HepG2 (cell line): ENCODE results near the gene ST14. TPM values are rescaled to one million over a fixed set of nuclear protein-coding genes. Genes with fewer than 3 reads are reported as not detected.
A peak's percentile ranks its signal among the peaks of the same experiment; 100 is the strongest.

Source experiments
- ATAC-seq: fragments of 200-7000 bp; cut with Tn5 transposase; 3 replicates; pipeline ENCODE4 v1.9.1; 2020; ENCODE audit warnings: mild to moderate bottlenecking, moderate library complexity
- BruUV-seq: library from RNA; stranded (reverse); fragments of 400-500 nt; replicated peaks from 2 replicates; lab custom pipeline; 2021; lab: Mats Ljungman, UMichigan
- CTCF ChIA-PET: fragments of 300-600 bp; formaldehyde crosslinking; extraction: SDS; loops from one replicate; lab custom pipeline; 2021; ENCODE audit warnings: low total read pairs, inconsistent platforms, low intra/inter-chr PET ratio; lab: Yijun Ruan, JAX
- POLR2A ChIA-PET: fragments of 350-600 bp; sonication (Branson Sonifier 250); formaldehyde crosslinking; loops from one replicate; lab custom pipeline; 2020; ENCODE audit warnings: antibody characterized with exemption, inconsistent platforms; lab: Yijun Ruan, JAX
- DNase-seq: peaks from one replicate; pipeline ENCODE4 v3.0.0-alpha.2; 2015; ENCODE audit warnings: low spot score
- FAIRE-seq: peaks from 3 replicates; lab custom pipeline; 2011; peaks lifted over from hg19 to GRCh38; lab: Jason Lieb, UNC
- H2AFZ ChIP-seq: one replicate; pipeline ENCODE4 v1.6.1; 2011; ENCODE audit warnings: low read length, inconsistent platforms
- H3K27ac ChIP-seq: fragments of 300-600 bp; 3 replicates; pipeline ENCODE4 v1.8.0; 2011; ENCODE audit warnings: mixed run types, mild to moderate bottlenecking, mixed read lengths, low read length, inconsistent platforms; ENCODE audit not compliant: insufficient read depth; ENCODE audit errors: extremely low read length
- H3K27me3 ChIP-seq, 2 experiments: fragments of 200-600 bp in 1 of 2; 2 replicates in 1 of 2; 3 replicates in 1 of 2; pipeline versions ENCODE4 v1.6.0 to v1.8.0; 2011; ENCODE audit warnings: low read length in 2 of 2, mild to moderate bottlenecking in 2 of 2, moderate library complexity in 2 of 2, inconsistent platforms in 1 of 2; ENCODE audit not compliant: insufficient read depth in 2 of 2, control insufficient read depth in 1 of 2
- H3K36me3 ChIP-seq, 2 experiments: fragments of 200-600 bp in 1 of 2; replicated peaks in 1 of 2; 2 replicates in 1 of 2; 3 replicates in 1 of 2; pipeline versions ENCODE4 v1.5.1 to v1.8.0; 2011; ENCODE audit warnings: low read length in 2 of 2, inconsistent platforms in 1 of 2; ENCODE audit not compliant: insufficient read depth in 2 of 2, control insufficient read depth in 1 of 2
- H3K4me1 ChIP-seq: 2 replicates; pipeline ENCODE4 v1.5.1; 2012; ENCODE audit warnings: low read length, inconsistent platforms; ENCODE audit not compliant: insufficient read depth
- H3K4me2 ChIP-seq: 2 replicates; pipeline ENCODE4 v1.6.0; 2011; ENCODE audit warnings: low read depth, low read length, inconsistent platforms
- H3K4me3 ChIP-seq, 3 experiments: fragments of 200-600 bp in 1 of 3; sonication (generic), shearing (Covaris generic) in 1 of 3; replicated peaks in 1 of 3; 2 replicates each; pipeline ENCODE4 v1.5.1; 2011 to 2016; ENCODE audit warnings: low read length in 3 of 3, inconsistent platforms in 2 of 3, low read depth in 2 of 3, mild to moderate bottlenecking in 2 of 3, control low read depth in 1 of 3, mixed read lengths in 1 of 3; ENCODE audit not compliant: insufficient read depth in 1 of 3
- H3K79me2 ChIP-seq: one replicate; pipeline ENCODE4 v1.6.1; 2011; ENCODE audit warnings: low read length, inconsistent platforms; ENCODE audit not compliant: insufficient read depth
- H3K9ac ChIP-seq: 2 replicates; pipeline ENCODE4 v1.6.0; 2011; ENCODE audit warnings: mild to moderate bottlenecking, low read depth, low read length, inconsistent platforms; ENCODE audit not compliant: insufficient read depth
- H3K9me3 ChIP-seq: 2 replicates; pipeline ENCODE4 v1.5.1; 2012; ENCODE audit warnings: mild to moderate bottlenecking, low read length
- H4K20me1 ChIP-seq: 2 replicates; pipeline ENCODE4 v1.6.0; 2011; ENCODE audit warnings: inconsistent platforms, mild to moderate bottlenecking, low read length, moderate library complexity; ENCODE audit not compliant: insufficient read depth
- ARNT2 ChIP-seq: sonication (generic); formaldehyde crosslinking; IDR thresholded peaks from 2 replicates; pipeline ENCODE4 v1.8.0; 2022; ENCODE audit warnings: mild to moderate bottlenecking, low read depth, missing genetic modification reagents, moderate library complexity
- CEBPB ChIP-seq: IDR thresholded peaks from 2 replicates; pipeline ENCODE4 v1.6.1; 2011; ENCODE audit warnings: low read depth, low read length, improper control_type of control experiment, borderline replicate concordance
- ESRRA ChIP-seq: sonication (generic); formaldehyde crosslinking; IDR thresholded peaks from 2 replicates; pipeline ENCODE4 v1.5.1; 2020; ENCODE audit warnings: mild to moderate bottlenecking, low read depth, missing genetic modification reagents
- HMGA1 ChIP-seq: sonication (generic); formaldehyde crosslinking; conservative IDR thresholded peaks from 2 replicates; pipeline ENCODE4 v1.4.0; 2020; ENCODE audit warnings: missing genetic modification reagents
- KDM5A ChIP-seq: fragments of 200-600 bp; sonication (generic); IDR thresholded peaks from 2 replicates; pipeline ENCODE4 v1.7.0; 2018; ENCODE audit warnings: antibody characterized with exemption, mild to moderate bottlenecking, low read length, borderline replicate concordance
- KLF13 ChIP-seq: sonication (generic); formaldehyde crosslinking; IDR thresholded peaks from 2 replicates; pipeline ENCODE4 v1.4.0; 2020; ENCODE audit warnings: mild to moderate bottlenecking, missing genetic modification reagents
- MAFF ChIP-seq: IDR thresholded peaks from 2 replicates; pipeline ENCODE4 v1.6.1; 2011; ENCODE audit warnings: low read depth, low read length, improper control_type of control experiment
- MAFK ChIP-seq, 2 experiments: IDR thresholded peaks in 1 of 2; conservative IDR thresholded peaks in 1 of 2; 2 replicates each; pipeline ENCODE4 v1.6.1; 2011; ENCODE audit warnings: improper control_type of control experiment in 2 of 2, low read length in 2 of 2
- RFX5 ChIP-seq: IDR thresholded peaks from 2 replicates; pipeline ENCODE4 v1.6.1; 2011; ENCODE audit warnings: low read depth, low read length, improper control_type of control experiment
- SOX13 ChIP-seq, 3 experiments: fragments of 450-650 bp in 1 of 3; sonication (generic) in 1 of 3; formaldehyde crosslinking in 1 of 3; IDR thresholded peaks in 2 of 3; conservative IDR thresholded peaks in 1 of 3; 2 replicates each; pipeline versions ENCODE4 v1.5.0 to v1.6.1; 2016 to 2020; ENCODE audit warnings: antibody characterized with exemption in 1 of 3, mild to moderate bottlenecking in 1 of 3, missing compliant biosample characterization in 1 of 3, missing genetic modification reagents in 1 of 3, moderate library complexity in 1 of 3
- SP5 ChIP-seq: IDR thresholded peaks from 2 replicates; pipeline ENCODE4 v1.6.1; 2016; ENCODE audit warnings: low read depth, borderline replicate concordance
- YY1 ChIP-seq: IDR thresholded peaks from 2 replicates; pipeline ENCODE4 v1.6.1; 2011; ENCODE audit warnings: low read length, low read depth, moderate library complexity, mild to moderate bottlenecking; ENCODE audit not compliant: insufficient read depth, insufficient replicate concordance
- ZNF292 ChIP-seq: sonication (generic); formaldehyde crosslinking; IDR thresholded peaks from 2 replicates; pipeline ENCODE4 v1.8.1; 2022; ENCODE audit warnings: mild to moderate bottlenecking, low read depth, missing genetic modification reagents, borderline replicate concordance
- ZNF30 ChIP-seq: sonication (generic); formaldehyde crosslinking; IDR thresholded peaks from 2 replicates; pipeline ENCODE4 v1.5.0; 2020; ENCODE audit warnings: mild to moderate bottlenecking, missing genetic modification reagents
- ZNF564 ChIP-seq: sonication (generic); formaldehyde crosslinking; IDR thresholded peaks from 2 replicates; pipeline ENCODE4 v1.8.1; 2023; ENCODE audit warnings: mild to moderate bottlenecking, missing genetic modification reagents
- ZNF720 ChIP-seq: sonication (generic); formaldehyde crosslinking; IDR thresholded peaks from 2 replicates; pipeline ENCODE4 v1.4.0; 2020; ENCODE audit warnings: missing genetic modification reagents
- ZNF841 ChIP-seq: sonication (generic); formaldehyde crosslinking; IDR thresholded peaks from 2 replicates; pipeline ENCODE4 v1.8.1; 2023; ENCODE audit warnings: missing genetic modification reagents, borderline replicate concordance
- ZNF850 ChIP-seq: sonication (generic); formaldehyde crosslinking; conservative IDR thresholded peaks from 2 replicates; pipeline ENCODE4 v1.9.0; 2021; ENCODE audit warnings: mild to moderate bottlenecking, missing genetic modification reagents
- WGBS: methylation state at CpG from one replicate; pipeline ENCODE4 v1.1.6; 2017; ENCODE audit warnings: low lambda C conversion rate; 5-methylcytosine and 5-hydroxymethylcytosine counted together
- in situ Hi-C: cut with HindIII; loops from 2 replicates; pipeline ENCODE4 v1.10.0; 2017; ENCODE audit warnings: low pct_unique_long_range_greater_than_20kb; ENCODE audit not compliant: extremely low pct_ligation_motif_present
- intact Hi-C: fragments of 100-400 bp; cut with micrococcal nuclease; formaldehyde crosslinking; loops from one replicate; pipeline ENCODE4 v1.10.0; 2022; ENCODE audit not compliant: unreplicated experiment
- polyA plus RNA-seq, 8 experiments: library from polyadenylated mRNA; depleted of rRNA in 3 of 8; stranded (reverse) in 7 of 8; unstranded in 1 of 8; fragments of >200 nt; fragmentation: Illumina TruSeq in 4 of 8; extraction: Trizol in 4 of 8; gene quantifications; 2 replicates each; pipeline versions ENCODE4 v1.2.1 to v1.2.3, GENCODE V29; 2011 to 2016; ENCODE audit warnings: low read depth in 4 of 8, missing spikeins in 1 of 8, mixed read lengths in 1 of 8; ENCODE audit not compliant: insufficient read depth in 1 of 8
- total RNA-seq, 5 experiments: library from RNA; depleted of rRNA; stranded (reverse); fragments of >200 nt; fragmentation: Illumina TruSeq; extraction: Trizol; gene quantifications; 2 replicates each; pipeline ENCODE4 v1.2.3, GENCODE V29; 2016; ENCODE audit warnings: low read depth in 1 of 5

The ST14 gene
- total and polyA plus RNA-seq, 2 of the 13 experiments (the other 11 are each of a cell fraction or from before 2014, with no cell fraction given), result 0.88 to 1.4 TPM

DNA sequence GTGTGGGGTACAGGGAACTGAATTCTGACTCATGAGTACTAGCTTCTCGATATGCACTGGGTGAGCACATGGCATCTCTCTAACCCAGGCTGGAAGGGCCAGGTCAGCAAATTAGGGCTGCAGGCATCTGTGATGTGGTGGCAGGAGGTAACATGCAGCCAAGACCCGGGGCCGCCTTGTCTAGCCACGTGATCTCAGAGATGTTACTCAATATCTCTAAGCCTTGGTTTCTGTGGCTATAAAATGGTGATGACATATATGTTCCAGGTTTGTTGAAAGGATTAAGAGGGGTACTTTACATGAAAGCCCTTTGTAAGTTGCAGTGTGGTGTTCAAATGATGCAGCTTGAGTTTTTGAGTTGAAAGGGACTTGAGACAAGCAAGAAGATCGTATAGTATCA is 3.2 kb downstream of the ST14 start:
- 45% methylated on average over 3 of the region's 5 CpGs for WGBS
- no peak overlapping the region for H3K4me3 ChIP-seq
- H4K20me1 ChIP-seq, result no peaks in the 10 kb centered on the region
- no peaks in the 10 kb centered on the region for H3K36me3 ChIP-seq
- peaks cover 38% of the 10 kb centered on the region for H3K4me1 ChIP-seq
- no peak for ATAC-seq
- BruUV-seq, result no TSS peak
- in situ Hi-C loops (no loop called here), intact Hi-C loops (no loop called here)
- DNase-seq, result no peak
- no peak overlapping the region for H3K27ac ChIP-seq
- H2AFZ ChIP-seq, result no peak overlapping the region
- 0 out of 2 replicates have a peak overlapping the region, but pooled peaks have one; percentile 7 for H3K4me2 ChIP-seq
- no peaks in the 10 kb centered on the region for H3K9me3 ChIP-seq
- ChIA-PET CTCF (no interaction called here), POLR2A (interaction anchor here (1.6 to 3.4 kb wide), 3 partner anchors 8 to 19 kb away, joined by 7 to 36 read pairs (median 17); no protein-coding TSS in a partner anchor)
- H3K27me3 ChIP-seq, result no peaks in the 10 kb centered on the region; a peak in 2 of 5 replicates
- 0 out of 2 replicates have a peak, but pooled peaks have one; percentile 48 for TF ChIP-seq CEBPB
- peak; percentile 51 to 65 for TF ChIP-seq MAFK (conservative IDR thresholded peaks at IDR 0.05 in 1 of 2, IDR thresholded peaks at IDR 0.05 in 1 of 2; ENCODE audit: low read length in 2 of 2)
- TF ChIP-seq ZNF850, result no peak
- peak; percentile 39; the same call in 1 of the 2 replicates for TF ChIP-seq MAFF
- no peak overlapping the region for H3K9ac ChIP-seq
- H3K79me2 ChIP-seq, result no peaks in the 10 kb centered on the region
- no peak for FAIRE-seq

DNA sequence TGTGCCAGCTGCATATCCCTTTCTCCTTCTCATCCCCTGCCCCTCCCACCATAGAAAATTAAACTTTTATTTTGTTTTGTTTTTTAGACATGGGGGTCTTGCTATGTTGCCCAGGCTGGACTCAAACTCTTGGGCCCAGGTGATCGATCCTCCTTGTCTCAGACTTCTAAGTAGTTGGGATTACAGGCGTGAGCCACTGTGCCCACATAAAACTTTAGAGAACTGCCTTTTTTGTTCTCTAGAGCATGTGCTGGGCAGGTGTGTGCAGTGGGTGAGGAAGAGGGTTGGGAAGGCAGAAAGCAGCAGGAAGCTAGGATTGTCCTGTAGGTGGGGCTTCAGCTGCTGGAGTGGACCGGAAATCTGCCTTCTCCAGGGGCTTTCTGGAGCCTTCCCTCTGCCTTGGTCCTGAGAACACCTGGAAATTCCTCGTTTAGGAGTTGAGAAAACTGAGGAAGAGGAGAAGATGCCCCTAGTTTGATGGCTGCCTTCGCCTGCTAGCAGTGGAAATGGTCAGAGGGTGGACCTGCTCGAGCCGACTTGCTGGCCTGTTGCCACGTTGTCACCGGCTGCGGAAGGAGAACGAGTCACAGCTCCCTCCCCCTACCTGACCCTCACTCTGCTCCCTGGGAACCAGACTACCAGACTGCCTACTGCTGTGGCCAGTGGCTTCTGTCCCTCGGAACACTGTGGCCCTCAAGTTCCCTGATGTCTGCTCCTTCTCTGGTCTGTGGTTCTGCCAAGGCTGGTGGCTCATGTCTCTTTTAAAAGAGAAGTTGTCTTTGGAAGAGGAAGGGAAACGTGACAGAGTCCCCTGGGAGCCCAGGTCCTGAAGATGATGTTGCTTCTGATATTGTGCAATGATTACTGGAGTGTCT is 4.0 kb downstream of the ST14 start:
- peak; percentile 55 for DNase-seq
- Histone ChIP-seq H3K79me2 (no peaks in the 10 kb centered on the region), H3K4me1 (peaks cover 44% of the 10 kb centered on the region), H3K27me3 (no peaks in the 10 kb centered on the region; a peak in 1 of 5 replicates), H4K20me1 (no peaks in the 10 kb centered on the region), H3K36me3 (no peaks in the 10 kb centered on the region), H3K4me3 (peak overlapping the region; percentile 54 to 64 (median 59); a peak in 5 of 6 replicates), H3K9ac (peak overlapping the region; percentile 72), H3K27ac (peak overlapping the region; percentile 55), H2AFZ (peak overlapping the region; percentile 92), H3K9me3 (no peaks in the 10 kb centered on the region), H3K4me2 (peak overlapping the region; percentile 96)
- peak; percentile 88 for ATAC-seq
- WGBS, result 35% methylated on average over 4 of the region's 13 CpGs
- BruUV-seq, result TSS peak; percentile 89
- peak; percentile 69 for FAIRE-seq
- intact Hi-C loops (no loop called here), in situ Hi-C loops (no loop called here)
- CTCF ChIA-PET, result no interaction called here
- POLR2A ChIA-PET, result interaction anchor here (0.8 to 3.4 kb wide), 10 partner anchors 9 to 268 kb away, joined by 3 to 36 read pairs (median 6); partner anchors contain the start of gene NFRKB
- TF ChIP-seq KLF13 (CRISPR knock-in tag) (no peak), ZNF564 (CRISPR knock-in tag) (no peak), KDM5A (no peak), ZNF720 (no peak), YY1 (no peak), ZNF292 (CRISPR knock-in tag) (no peak), SOX13 (IDR thresholded peaks at IDR 0.05) (no peak), SOX13 (CRISPR knock-in tag; conservative IDR thresholded peaks at IDR 0.05 in 1 of 2, IDR thresholded peaks at IDR 0.05 in 1 of 2) (no peak), SP5 (CRISPR knock-in tag) (no peak), ARNT2 (CRISPR knock-in tag) (0 out of 2 replicates have a peak, but pooled peaks have one; percentile 41), RFX5 (no peak), ESRRA (CRISPR knock-in tag) (no peak), ZNF841 (CRISPR knock-in tag) (no peak), ZNF30 (CRISPR knock-in tag) (no peak), HMGA1 (CRISPR knock-in tag) (no peak)
